ENCODE measurements around the gene PHLDB2. TPM values are rescaled to one million over a fixed set of nuclear protein-coding genes. Genes with fewer than 3 reads are reported as not detected.

Gene PHLDB2
- total and polyA plus RNA-seq, 2 of the 8 experiments (the other 6 are each of a cell fraction or from before 2014, with no cell fraction given) = 5.8 to 22.6 TPM

- TF ChIP-seq E2F6 (IDR thresholded peaks at IDR 0.05) (no peak), TAF1 (IDR thresholded peaks at IDR 0.05; ENCODE audit: low read depth, low read length) (no peak), FOSL1 (IDR thresholded peaks at IDR 0.05; ENCODE audit: insufficient read depth, low read depth, low read length) (no peak), BCL11A (IDR thresholded peaks at IDR 0.05; ENCODE audit: low read depth in 2 of 2, low read length in 2 of 2) (no peak), ASH2L (IDR thresholded peaks at IDR 0.05; ENCODE audit: low read length) (no peak)
Measured at GRCh38 chr3:111979434-111980038, 120.5 kb downstream of the PHLDB2 start (continued).

Measured in H1 (cell line).